Thoracic aorta (tissue), 2 donors: ENCODE measurements around the gene ARHGDIG. TPM values are rescaled to one million over a fixed set of nuclear protein-coding genes. Genes with fewer than 3 reads are reported as not detected.
"Not testable (repeated sequence)": the region's sequence is repeated elsewhere in the genome, so short reads cannot be mapped to it uniquely, and the experiment has no call there.

ENCODE experiments used
- ATAC-seq: fragments of 150-250 bp; one replicate; pipeline ENCODE4 v1.8.0; 2017; ENCODE audit warnings: low read depth; ENCODE audit not compliant: insufficient number of reproducible peaks, low FRiP score
- DNase-seq: peaks from one replicate; pipeline ENCODE4 v3.0.0-alpha.2; 2020; ENCODE audit warnings: low spot score
- H3K27ac ChIP-seq, 2 donors: fragments of 200-600 bp; sonication (generic); 1 replicate in 1 of 2; 2 replicates in 1 of 2; pipeline ENCODE4 v1.5.1; 2016; ENCODE audit warnings: mild to moderate bottlenecking in 2 of 2, moderate library complexity in 2 of 2
- H3K27me3 ChIP-seq: fragments of 200-600 bp; sonication (generic); replicated peaks from 2 replicates; pipeline ENCODE4 v1.6.0; 2016; ENCODE audit warnings: mild to moderate bottlenecking; ENCODE audit not compliant: insufficient read depth
- H3K36me3 ChIP-seq: fragments of 200-600 bp; sonication (generic); one replicate; pipeline ENCODE4 v1.5.1; 2016
- H3K4me1 ChIP-seq, 2 donors: fragments of 200-600 bp; sonication (generic); 1 replicate in 1 of 2; 2 replicates in 1 of 2; pipeline versions ENCODE4 v1.5.1 to v1.6.0; 2016; ENCODE audit warnings: low read depth in 2 of 2, mild to moderate bottlenecking in 1 of 2; ENCODE audit not compliant: control insufficient read depth in 1 of 2
- H3K4me3 ChIP-seq: fragments of 200-600 bp; sonication (generic); 2 replicates; pipeline ENCODE4 v1.5.1; 2016; ENCODE audit warnings: mild to moderate bottlenecking
- H3K9me3 ChIP-seq: fragments of 200-600 bp; sonication (generic); 2 replicates; pipeline ENCODE4 v1.5.1; 2016
- CTCF ChIP-seq: fragments of 200-600 bp; sonication (generic); IDR thresholded peaks from one replicate; pipeline ENCODE4 v1.5.1; 2019; ENCODE audit warnings: antibody characterized with exemption
- total RNA-seq, 2 donors: library from RNA; depleted of rRNA; stranded (reverse); fragments of >200 nt; gene quantifications; one replicate each; pipeline versions ENCODE4 v1.1.0 to v1.2.3, GENCODE V29; 2016

ARHGDIG gene
- total RNA-seq, 2 donors from 2014 or later, result not detected

- no peak for ATAC-seq
- no peaks in the 10 kb centered on the region for H3K9me3 ChIP-seq
- no peak overlapping the region for H3K27ac ChIP-seq
- no peaks in the 10 kb centered on the region for H3K27me3 ChIP-seq
- DNase-seq, result no peak
- H3K4me1 ChIP-seq, result no peaks in the 10 kb centered on the region
- peaks cover 17% of the 10 kb centered on the region for H3K36me3 ChIP-seq
- H3K4me3 ChIP-seq, result peak overlapping the region; percentile 8
- TF ChIP-seq CTCF, result no peak
These were observed 27.7 kb upstream of the ARHGDIG start for GRCh38 chr16:252366-253337.

- Histone ChIP-seq H3K4me1 (no peaks in the 10 kb centered on the region), H3K4me3 (no peak overlapping the region), H3K27me3 (no peaks in the 10 kb centered on the region), H3K9me3 (no peaks in the 10 kb centered on the region), H3K27ac (no peak overlapping the region), H3K36me3 (peaks cover 17% of the 10 kb centered on the region)
- ATAC-seq, result no peak
- no peak for TF ChIP-seq CTCF
- DNase-seq, result no peak
These were observed 26.6 kb upstream of the ARHGDIG start for GRCh38 chr16:253833-254232.

- Histone ChIP-seq H3K27ac (no peak overlapping the region), H3K36me3 (peaks cover 23% of the 10 kb centered on the region), H3K4me1 (no peaks in the 10 kb centered on the region), H3K9me3 (no peaks in the 10 kb centered on the region), H3K27me3 (no peaks in the 10 kb centered on the region), H3K4me3 (no peak overlapping the region)
- DNase-seq, result no peak
- ATAC-seq, result no peak
- TF ChIP-seq CTCF, result no peak
These were observed 25.9 kb upstream of the ARHGDIG start for GRCh38 chr16:254461-254860.

DNA sequence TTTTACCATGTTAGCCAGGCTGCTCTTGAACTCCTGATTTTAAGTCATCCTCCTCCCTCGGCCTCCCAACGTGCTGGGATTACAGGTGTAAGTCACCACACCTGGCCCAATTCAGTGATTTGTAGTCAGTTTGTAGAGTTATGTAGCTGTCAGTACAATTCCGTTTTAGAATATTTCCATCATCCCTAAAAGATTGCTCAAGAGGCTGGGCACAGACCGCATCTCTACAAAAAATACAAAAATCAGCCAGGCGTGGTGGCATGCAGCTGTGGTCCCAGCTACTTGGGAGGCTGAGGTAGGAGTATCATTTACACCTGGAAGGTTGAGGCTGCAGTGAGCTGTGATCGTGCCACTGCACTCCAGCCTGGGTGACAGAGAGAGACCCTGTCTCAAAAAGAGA lies 25.2 kb upstream of the ARHGDIG start:
- Histone ChIP-seq H3K27me3 (no peaks in the 10 kb centered on the region), H3K4me3 (no peak overlapping the region), H3K36me3 (peaks cover 28% of the 10 kb centered on the region), H3K4me1 (no peaks in the 10 kb centered on the region), H3K9me3 (no peaks in the 10 kb centered on the region), H3K27ac (no peak overlapping the region)
- no peak for DNase-seq
- no peak for ATAC-seq
- TF ChIP-seq CTCF, result no peak

- not testable (repeated sequence) for ATAC-seq, H3K9me3 ChIP-seq, H3K4me3 ChIP-seq, H3K27ac ChIP-seq, H3K4me1 ChIP-seq, H3K27me3 ChIP-seq, DNase-seq
- peaks cover 37% of the 10 kb centered on the region for H3K36me3 ChIP-seq
These were observed 22.3 kb upstream of the ARHGDIG start for GRCh38 chr16:258091-258490.
